GM23338 (cell line): ENCODE results near the gene ADGRG6. TPM values are rescaled to one million over a fixed set of nuclear protein-coding genes. Genes with fewer than 3 reads are reported as not detected.

Experiments used
- ATAC-seq: fragments of 200-7000 bp; cut with Tn5 transposase; 3 replicates; pipeline ENCODE4 v1.9.1; 2020
- DNase-seq: peaks from one replicate; pipeline ENCODE4 v3.0.0-alpha.2; 2015; ENCODE audit warnings: low spot score
- H2AFZ ChIP-seq: fragments of 200-600 bp; sonication (generic); 2 replicates; pipeline ENCODE4 v1.8.0; 2016; ENCODE audit warnings: antibody characterized with exemption, mild to moderate bottlenecking, moderate library complexity
- H3F3A ChIP-seq: fragments of 200-600 bp; sonication (generic); replicated peaks from 2 replicates; pipeline ENCODE4 v1.8.0; 2017; ENCODE audit warnings: antibody characterized with exemption, mixed run types, low read depth
- H3K27ac ChIP-seq: fragments of 200-600 bp; sonication (generic); 2 replicates; pipeline ENCODE4 v1.6.1; 2016; ENCODE audit warnings: low read depth
- H3K27me3 ChIP-seq: fragments of 200-600 bp; sonication (generic); 2 replicates; pipeline ENCODE4 v1.8.0; 2016; ENCODE audit warnings: mild to moderate bottlenecking, mixed run types, moderate library complexity; ENCODE audit not compliant: insufficient read depth
- H3K36me3 ChIP-seq: fragments of 200-600 bp; sonication (generic); 2 replicates; pipeline ENCODE4 v1.8.0; 2016; ENCODE audit warnings: mild to moderate bottlenecking; ENCODE audit not compliant: insufficient read depth
- H3K4me1 ChIP-seq: fragments of 200-600 bp; sonication (generic); 2 replicates; pipeline ENCODE4 v1.8.0; 2016; ENCODE audit warnings: mild to moderate bottlenecking, moderate library complexity; ENCODE audit not compliant: insufficient read depth
- H3K4me2 ChIP-seq: fragments of 200-600 bp; sonication (generic); 2 replicates; pipeline ENCODE4 v1.7.1; 2017; ENCODE audit warnings: mixed run types
- H3K4me3 ChIP-seq: fragments of 200-600 bp; sonication (generic); 2 replicates; pipeline ENCODE4 v1.6.1; 2016; ENCODE audit warnings: mixed run types
- H3K79me2 ChIP-seq: fragments of 200-600 bp; sonication (generic); replicated peaks from 2 replicates; pipeline ENCODE4 v1.8.0; 2017; ENCODE audit warnings: mild to moderate bottlenecking; ENCODE audit not compliant: insufficient read depth
- H3K9me2 ChIP-seq: fragments of 200-600 bp; sonication (generic); 2 replicates; pipeline ENCODE4 v1.8.0; 2017; ENCODE audit not compliant: insufficient read depth
- H4K20me1 ChIP-seq: fragments of 200-600 bp; sonication (generic); replicated peaks from 2 replicates; pipeline ENCODE4 v1.8.0; 2017; ENCODE audit warnings: mild to moderate bottlenecking; ENCODE audit not compliant: insufficient read depth
- H3K27ac Mint-ChIP-seq: 2 replicates; pipeline ENCODE4 v1.8.0; 2020; ENCODE audit warnings: inconsistent platforms, mild to moderate bottlenecking, moderate library complexity, mixed read lengths
- H3K27me3 Mint-ChIP-seq: 3 replicates; pipeline ENCODE4 v1.8.0; 2022; ENCODE audit warnings: low read depth, mild to moderate bottlenecking, moderate library complexity, mixed read lengths, inconsistent platforms; ENCODE audit not compliant: insufficient read depth, poor library complexity
- H3K36me3 Mint-ChIP-seq: 3 replicates; pipeline ENCODE4 v1.8.0; 2021; ENCODE audit warnings: low read depth, mild to moderate bottlenecking, inconsistent platforms, moderate library complexity, mixed read lengths
- H3K4me1 Mint-ChIP-seq: 3 replicates; pipeline ENCODE4 v1.8.0; 2020; ENCODE audit warnings: mild to moderate bottlenecking, inconsistent platforms, mixed read lengths
- H3K4me3 Mint-ChIP-seq: 3 replicates; pipeline ENCODE4 v1.8.0; 2021; ENCODE audit warnings: moderate library complexity, mild to moderate bottlenecking, inconsistent platforms, mixed read lengths
- H3K9me3 Mint-ChIP-seq: 3 replicates; pipeline ENCODE4 v1.8.0; 2020; ENCODE audit warnings: moderate library complexity, mild to moderate bottlenecking, inconsistent platforms, mixed read lengths
- CREB1 ChIP-seq: fragments of 250-450 bp; sonication (Bioruptor Pico); IDR thresholded peaks from 2 replicates; pipeline ENCODE4 v1.5.0; 2020; ENCODE audit warnings: low read depth, mild to moderate bottlenecking, moderate library complexity
- EZH2 ChIP-seq: fragments of 200-600 bp; sonication (generic); IDR thresholded peaks from one replicate; pipeline ENCODE4 v1.8.0; 2017; ENCODE audit warnings: antibody characterized with exemption, mild to moderate bottlenecking, low read depth; ENCODE audit not compliant: unreplicated experiment
- EZH2phosphoT487 ChIP-seq: fragments of 200-600 bp; sonication (generic); IDR thresholded peaks from one replicate; pipeline ENCODE4 v1.8.1; 2018; ENCODE audit warnings: antibody characterized with exemption; ENCODE audit not compliant: unreplicated experiment
- JUNB ChIP-seq: IDR thresholded peaks from one replicate; pipeline ENCODE4 v1.6.1; 2016; ENCODE audit warnings: antibody characterized with exemption; ENCODE audit not compliant: unreplicated experiment
- NANOG ChIP-seq: IDR thresholded peaks from 2 replicates; pipeline ENCODE4 v1.6.1; 2016; ENCODE audit warnings: antibody characterized with exemption, borderline replicate concordance
- POLR2AphosphoS5 ChIP-seq: IDR thresholded peaks from 2 replicates; pipeline ENCODE4 v1.6.1; 2016; ENCODE audit warnings: antibody characterized with exemption, low read depth
- STAT1 ChIP-seq: IDR thresholded peaks from one replicate; pipeline ENCODE4 v1.6.1; 2016; ENCODE audit warnings: antibody characterized with exemption; ENCODE audit not compliant: unreplicated experiment
- ZNF114 ChIP-seq: fragments of 250-450 bp; sonication (Bioruptor Pico); IDR thresholded peaks from 2 replicates; pipeline ENCODE4 v1.5.0; 2020; ENCODE audit warnings: mild to moderate bottlenecking, moderate library complexity
- ZNF331 ChIP-seq: fragments of 250-450 bp; sonication (Bioruptor Pico); IDR thresholded peaks from 2 replicates; pipeline ENCODE4 v1.5.0; 2020; ENCODE audit warnings: low read depth, mild to moderate bottlenecking, moderate library complexity
- polyA plus RNA-seq: library from polyadenylated mRNA; unstranded; fragments of >200 nt; fragmentation: Nextera tagmentation; extraction: Ambion mirVana; gene quantifications from 2 replicates; pipeline ENCODE4 v1.2.1, GENCODE V29; 2016
- total RNA-seq: library from RNA; depleted of rRNA; stranded (reverse); fragments of >200 nt; shearing (Covaris generic); gene quantifications from 2 replicates; pipeline ENCODE4 v1.2.3, GENCODE V29; 2014
- TF ChIP-seq, protein P1 (sequence below): IDR thresholded peaks from one replicate; pipeline ENCODE4 v1.6.1; 2018; ENCODE audit warnings: antibody characterized with exemption; ENCODE audit not compliant: unreplicated experiment
- TF ChIP-seq, protein P2 (sequence below): IDR thresholded peaks from 2 replicates; pipeline ENCODE4 v1.6.1; 2016; ENCODE audit warnings: antibody characterized with exemption
- TF ChIP-seq, protein P3 (sequence below): fragments of 250-450 bp; sonication (Bioruptor Pico); IDR thresholded peaks from 2 replicates; pipeline ENCODE4 v1.5.0; 2020; ENCODE audit warnings: mild to moderate bottlenecking, moderate library complexity
- TF ChIP-seq, protein P4 (sequence below), 2 experiments: fragments of 200-600 bp in 1 of 2; sonication (generic) in 1 of 2; conservative IDR thresholded peaks; 2 replicates each; pipeline versions ENCODE4 v1.5.1 to v1.6.1; 2016 to 2017; ENCODE audit warnings: antibody characterized with exemption in 2 of 2, low read depth in 2 of 2, mild to moderate bottlenecking in 2 of 2, moderate library complexity in 1 of 2

Gene ADGRG6
- total and polyA plus RNA-seq, 2 experiments from 2014 or later, result 1.3 to 7.7 TPM

DNA sequence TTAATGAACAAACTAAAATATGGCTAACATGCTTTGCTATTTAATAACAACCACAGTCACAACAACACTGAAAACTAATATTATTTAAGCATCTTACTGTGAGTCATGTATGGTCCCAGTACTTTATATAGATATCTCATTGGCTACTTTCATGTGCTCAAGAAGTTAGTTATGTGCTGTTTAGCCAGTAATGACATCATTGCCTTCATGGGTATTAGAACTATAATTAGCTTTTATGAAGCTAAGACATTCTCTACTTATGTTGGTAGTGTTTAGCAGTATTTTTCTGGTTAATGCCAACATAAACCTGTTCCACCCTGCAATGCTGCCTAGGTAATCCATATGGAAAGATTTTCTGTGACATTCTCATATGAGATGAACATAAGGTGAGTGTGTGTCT, 56.1 kb downstream of the ADGRG6 start:
- TF ChIP-seq, protein P1, sequence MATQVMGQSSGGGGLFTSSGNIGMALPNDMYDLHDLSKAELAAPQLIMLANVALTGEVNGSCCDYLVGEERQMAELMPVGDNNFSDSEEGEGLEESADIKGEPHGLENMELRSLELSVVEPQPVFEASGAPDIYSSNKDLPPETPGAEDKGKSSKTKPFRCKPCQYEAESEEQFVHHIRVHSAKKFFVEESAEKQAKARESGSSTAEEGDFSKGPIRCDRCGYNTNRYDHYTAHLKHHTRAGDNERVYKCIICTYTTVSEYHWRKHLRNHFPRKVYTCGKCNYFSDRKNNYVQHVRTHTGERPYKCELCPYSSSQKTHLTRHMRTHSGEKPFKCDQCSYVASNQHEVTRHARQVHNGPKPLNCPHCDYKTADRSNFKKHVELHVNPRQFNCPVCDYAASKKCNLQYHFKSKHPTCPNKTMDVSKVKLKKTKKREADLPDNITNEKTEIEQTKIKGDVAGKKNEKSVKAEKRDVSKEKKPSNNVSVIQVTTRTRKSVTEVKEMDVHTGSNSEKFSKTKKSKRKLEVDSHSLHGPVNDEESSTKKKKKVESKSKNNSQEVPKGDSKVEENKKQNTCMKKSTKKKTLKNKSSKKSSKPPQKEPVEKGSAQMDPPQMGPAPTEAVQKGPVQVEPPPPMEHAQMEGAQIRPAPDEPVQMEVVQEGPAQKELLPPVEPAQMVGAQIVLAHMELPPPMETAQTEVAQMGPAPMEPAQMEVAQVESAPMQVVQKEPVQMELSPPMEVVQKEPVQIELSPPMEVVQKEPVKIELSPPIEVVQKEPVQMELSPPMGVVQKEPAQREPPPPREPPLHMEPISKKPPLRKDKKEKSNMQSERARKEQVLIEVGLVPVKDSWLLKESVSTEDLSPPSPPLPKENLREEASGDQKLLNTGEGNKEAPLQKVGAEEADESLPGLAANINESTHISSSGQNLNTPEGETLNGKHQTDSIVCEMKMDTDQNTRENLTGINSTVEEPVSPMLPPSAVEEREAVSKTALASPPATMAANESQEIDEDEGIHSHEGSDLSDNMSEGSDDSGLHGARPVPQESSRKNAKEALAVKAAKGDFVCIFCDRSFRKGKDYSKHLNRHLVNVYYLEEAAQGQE, result no peak
- TF ChIP-seq EZH2phosphoT487, result no peak
- TF ChIP-seq CREB1 (CRISPR knock-in tag), result no peak
- TF ChIP-seq, protein P2, sequence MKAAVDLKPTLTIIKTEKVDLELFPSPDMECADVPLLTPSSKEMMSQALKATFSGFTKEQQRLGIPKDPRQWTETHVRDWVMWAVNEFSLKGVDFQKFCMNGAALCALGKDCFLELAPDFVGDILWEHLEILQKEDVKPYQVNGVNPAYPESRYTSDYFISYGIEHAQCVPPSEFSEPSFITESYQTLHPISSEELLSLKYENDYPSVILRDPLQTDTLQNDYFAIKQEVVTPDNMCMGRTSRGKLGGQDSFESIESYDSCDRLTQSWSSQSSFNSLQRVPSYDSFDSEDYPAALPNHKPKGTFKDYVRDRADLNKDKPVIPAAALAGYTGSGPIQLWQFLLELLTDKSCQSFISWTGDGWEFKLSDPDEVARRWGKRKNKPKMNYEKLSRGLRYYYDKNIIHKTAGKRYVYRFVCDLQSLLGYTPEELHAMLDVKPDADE, result no peak
- no peak for TF ChIP-seq EZH2
- no peak for TF ChIP-seq JUNB
- TF ChIP-seq ZNF114, result no peak
- TF ChIP-seq, protein P3, sequence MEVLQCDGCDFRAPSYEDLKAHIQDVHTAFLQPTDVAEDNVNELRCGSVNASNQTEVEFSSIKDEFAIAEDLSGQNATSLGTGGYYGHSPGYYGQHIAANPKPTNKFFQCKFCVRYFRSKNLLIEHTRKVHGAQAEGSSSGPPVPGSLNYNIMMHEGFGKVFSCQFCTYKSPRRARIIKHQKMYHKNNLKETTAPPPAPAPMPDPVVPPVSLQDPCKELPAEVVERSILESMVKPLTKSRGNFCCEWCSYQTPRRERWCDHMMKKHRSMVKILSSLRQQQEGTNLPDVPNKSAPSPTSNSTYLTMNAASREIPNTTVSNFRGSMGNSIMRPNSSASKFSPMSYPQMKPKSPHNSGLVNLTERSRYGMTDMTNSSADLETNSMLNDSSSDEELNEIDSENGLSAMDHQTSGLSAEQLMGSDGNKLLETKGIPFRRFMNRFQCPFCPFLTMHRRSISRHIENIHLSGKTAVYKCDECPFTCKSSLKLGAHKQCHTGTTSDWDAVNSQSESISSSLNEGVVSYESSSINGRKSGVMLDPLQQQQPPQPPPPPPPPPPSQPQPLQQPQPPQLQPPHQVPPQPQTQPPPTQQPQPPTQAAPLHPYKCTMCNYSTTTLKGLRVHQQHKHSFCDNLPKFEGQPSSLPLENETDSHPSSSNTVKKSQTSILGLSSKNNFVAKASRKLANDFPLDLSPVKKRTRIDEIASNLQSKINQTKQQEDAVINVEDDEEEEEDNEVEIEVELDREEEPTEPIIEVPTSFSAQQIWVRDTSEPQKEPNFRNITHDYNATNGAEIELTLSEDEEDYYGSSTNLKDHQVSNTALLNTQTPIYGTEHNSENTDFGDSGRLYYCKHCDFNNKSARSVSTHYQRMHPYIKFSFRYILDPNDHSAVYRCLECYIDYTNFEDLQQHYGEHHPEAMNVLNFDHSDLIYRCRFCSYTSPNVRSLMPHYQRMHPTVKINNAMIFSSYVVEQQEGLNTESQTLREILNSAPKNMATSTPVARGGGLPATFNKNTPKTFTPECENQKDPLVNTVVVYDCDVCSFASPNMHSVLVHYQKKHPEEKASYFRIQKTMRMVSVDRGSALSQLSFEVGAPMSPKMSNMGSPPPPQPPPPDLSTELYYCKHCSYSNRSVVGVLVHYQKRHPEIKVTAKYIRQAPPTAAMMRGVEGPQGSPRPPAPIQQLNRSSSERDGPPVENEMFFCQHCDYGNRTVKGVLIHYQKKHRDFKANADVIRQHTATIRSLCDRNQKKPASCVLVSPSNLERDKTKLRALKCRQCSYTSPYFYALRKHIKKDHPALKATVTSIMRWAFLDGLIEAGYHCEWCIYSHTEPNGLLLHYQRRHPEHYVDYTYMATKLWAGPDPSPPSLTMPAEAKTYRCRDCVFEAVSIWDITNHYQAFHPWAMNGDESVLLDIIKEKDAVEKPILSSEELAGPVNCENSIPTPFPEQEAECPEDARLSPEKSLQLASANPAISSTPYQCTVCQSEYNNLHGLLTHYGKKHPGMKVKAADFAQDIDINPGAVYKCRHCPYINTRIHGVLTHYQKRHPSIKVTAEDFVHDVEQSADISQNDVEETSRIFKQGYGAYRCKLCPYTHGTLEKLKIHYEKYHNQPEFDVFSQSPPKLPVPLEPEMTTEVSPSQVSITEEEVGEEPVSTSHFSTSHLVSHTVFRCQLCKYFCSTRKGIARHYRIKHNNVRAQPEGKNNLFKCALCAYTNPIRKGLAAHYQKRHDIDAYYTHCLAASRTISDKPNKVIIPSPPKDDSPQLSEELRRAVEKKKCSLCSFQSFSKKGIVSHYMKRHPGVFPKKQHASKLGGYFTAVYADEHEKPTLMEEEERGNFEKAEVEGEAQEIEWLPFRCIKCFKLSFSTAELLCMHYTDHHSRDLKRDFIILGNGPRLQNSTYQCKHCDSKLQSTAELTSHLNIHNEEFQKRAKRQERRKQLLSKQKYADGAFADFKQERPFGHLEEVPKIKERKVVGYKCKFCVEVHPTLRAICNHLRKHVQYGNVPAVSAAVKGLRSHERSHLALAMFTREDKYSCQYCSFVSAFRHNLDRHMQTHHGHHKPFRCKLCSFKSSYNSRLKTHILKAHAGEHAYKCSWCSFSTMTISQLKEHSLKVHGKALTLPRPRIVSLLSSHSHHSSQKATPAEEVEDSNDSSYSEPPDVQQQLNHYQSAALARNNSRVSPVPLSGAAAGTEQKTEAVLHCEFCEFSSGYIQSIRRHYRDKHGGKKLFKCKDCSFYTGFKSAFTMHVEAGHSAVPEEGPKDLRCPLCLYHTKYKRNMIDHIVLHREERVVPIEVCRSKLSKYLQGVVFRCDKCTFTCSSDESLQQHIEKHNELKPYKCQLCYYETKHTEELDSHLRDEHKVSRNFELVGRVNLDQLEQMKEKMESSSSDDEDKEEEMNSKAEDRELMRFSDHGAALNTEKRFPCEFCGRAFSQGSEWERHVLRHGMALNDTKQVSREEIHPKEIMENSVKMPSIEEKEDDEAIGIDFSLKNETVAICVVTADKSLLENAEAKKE (CRISPR knock-in tag), result no peak
- TF ChIP-seq, protein P4, sequence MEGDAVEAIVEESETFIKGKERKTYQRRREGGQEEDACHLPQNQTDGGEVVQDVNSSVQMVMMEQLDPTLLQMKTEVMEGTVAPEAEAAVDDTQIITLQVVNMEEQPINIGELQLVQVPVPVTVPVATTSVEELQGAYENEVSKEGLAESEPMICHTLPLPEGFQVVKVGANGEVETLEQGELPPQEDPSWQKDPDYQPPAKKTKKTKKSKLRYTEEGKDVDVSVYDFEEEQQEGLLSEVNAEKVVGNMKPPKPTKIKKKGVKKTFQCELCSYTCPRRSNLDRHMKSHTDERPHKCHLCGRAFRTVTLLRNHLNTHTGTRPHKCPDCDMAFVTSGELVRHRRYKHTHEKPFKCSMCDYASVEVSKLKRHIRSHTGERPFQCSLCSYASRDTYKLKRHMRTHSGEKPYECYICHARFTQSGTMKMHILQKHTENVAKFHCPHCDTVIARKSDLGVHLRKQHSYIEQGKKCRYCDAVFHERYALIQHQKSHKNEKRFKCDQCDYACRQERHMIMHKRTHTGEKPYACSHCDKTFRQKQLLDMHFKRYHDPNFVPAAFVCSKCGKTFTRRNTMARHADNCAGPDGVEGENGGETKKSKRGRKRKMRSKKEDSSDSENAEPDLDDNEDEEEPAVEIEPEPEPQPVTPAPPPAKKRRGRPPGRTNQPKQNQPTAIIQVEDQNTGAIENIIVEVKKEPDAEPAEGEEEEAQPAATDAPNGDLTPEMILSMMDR (conservative IDR thresholded peaks at IDR 0.05; ENCODE audit: low read depth in 2 of 2), result no peak
- no peak for TF ChIP-seq POLR2AphosphoS5
- no peak for TF ChIP-seq NANOG
- TF ChIP-seq ZNF331 (CRISPR knock-in tag), result no peak
- TF ChIP-seq STAT1, result no peak
- H3K4me3 ChIP-seq, result no peak overlapping the region
- DNase-seq (no peak), ATAC-seq (no peak)
- no peaks in the 10 kb centered on the region for H3K79me2 ChIP-seq
- Mint-ChIP-seq H3K4me1 (peaks cover 6% of the 10 kb centered on the region; the same call in 2 of the 3 replicates), H3K4me3 (no peak overlapping the region), H3K27me3 (peaks cover 2% of the 10 kb centered on the region), H3K9me3 (no peaks in the 10 kb centered on the region), H3K36me3 (no peaks in the 10 kb centered on the region), H3K27ac (no peak overlapping the region)
- H3K27ac ChIP-seq, result no peak overlapping the region
- H2AFZ ChIP-seq, result no peak overlapping the region
- H3K9me2 ChIP-seq, result no peaks in the 10 kb centered on the region; the same call in 1 of the 2 replicates
- no peaks in the 10 kb centered on the region for H4K20me1 ChIP-seq
- peaks cover 5% of the 10 kb centered on the region; the same call in 1 of the 2 replicates for H3K4me1 ChIP-seq
- H3F3A ChIP-seq, result no peaks in the 10 kb centered on the region
- H3K4me2 ChIP-seq, result no peak overlapping the region
- H3K27me3 ChIP-seq, result no peaks in the 10 kb centered on the region
- no peaks in the 10 kb centered on the region for H3K36me3 ChIP-seq
